ENCODE data around the gene MLLT3. TPM values are rescaled to one million over a fixed set of nuclear protein-coding genes. Genes with fewer than 3 reads are reported as not detected.

MLLT3 gene
- total and polyA plus RNA-seq, 2 donors (not counting 3 experiments of a cell fraction or from before 2014, with no cell fraction given) = 6.1 to 10.0 TPM

DNA sequence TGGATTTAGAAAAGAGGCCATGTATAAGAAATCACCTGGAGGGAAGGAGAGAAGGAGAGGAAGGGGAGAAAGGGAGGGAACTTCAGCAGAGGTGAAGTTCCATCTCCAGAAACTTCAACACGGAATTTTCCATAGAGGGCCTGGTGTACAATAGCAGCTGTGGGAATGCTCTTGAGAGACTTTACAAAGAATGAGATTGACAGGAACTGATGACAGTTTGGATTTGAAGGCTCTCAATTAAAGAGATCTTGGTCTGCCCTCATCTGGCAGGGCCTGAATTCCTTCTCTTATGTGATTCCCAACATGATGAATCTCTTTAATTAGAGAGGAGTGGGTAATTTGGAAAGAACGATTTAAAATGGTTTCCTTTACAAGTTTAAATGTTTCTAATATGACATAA, 143.5 kb downstream of the MLLT3 start:
- ChIA-PET CTCF (no interaction called here), POLR2A (no interaction called here)
- Histone ChIP-seq H2AFZ (ENCODE audit: low read depth, low read length) (no peak overlapping the region), H3K79me2 (ENCODE audit: control insufficient read depth, insufficient read depth, low read length) (no peaks in the 10 kb centered on the region), H3K36me3 (ENCODE audit: control insufficient read depth in 2 of 2, extremely low read depth in 1 of 2, insufficient read depth in 2 of 2, low read length in 2 of 2) (no peaks in the 10 kb centered on the region), H3K27ac (ENCODE audit: insufficient read depth, low read depth, low read length) (no peak overlapping the region), H3K4me3 (replicated peaks in 1 of 3; ENCODE audit: insufficient read depth in 1 of 3, low read depth in 1 of 3, low read length in 3 of 3) (no peak overlapping the region), H3K9me1 (replicated peaks; ENCODE audit: control insufficient read depth, extremely low read depth, insufficient read depth, low read length) (no peaks in the 10 kb centered on the region), H3K9ac (replicated peaks; ENCODE audit: extremely low read depth, insufficient read depth, low read length) (no peak overlapping the region), H3K27me3 (ENCODE audit: control insufficient read depth in 2 of 2, insufficient read depth in 2 of 2, low read length in 2 of 2) (peaks cover 2 to 3% of the 10 kb centered on the region in 2 experiments), H3K9me3 (replicated peaks; ENCODE audit: control insufficient read depth, insufficient read depth, low read length) (no peaks in the 10 kb centered on the region), H4K20me1 (replicated peaks; ENCODE audit: control insufficient read depth, extremely low read depth, insufficient read depth, low read length) (no peaks in the 10 kb centered on the region), H3K4me1 (ENCODE audit: control insufficient read depth, extremely low read depth, insufficient read depth, low read length) (no peaks in the 10 kb centered on the region), H3K4me2 (ENCODE audit: insufficient read depth, low read length) (no peak overlapping the region)
- FAIRE-seq = no peak
- intact Hi-C loops (cut with micrococcal nuclease) (no loop called here), dilution Hi-C loops (cut with MboI; ENCODE audit: extremely low pct_ligation_motif_present, low sequenced_read_pairs) (no loop called here)
- no TSS peak for BruUV-seq (replicated peaks)
- TF ChIP-seq GATA2 (IDR thresholded peaks at IDR 0.05; ENCODE audit: insufficient read depth, insufficient read length, low read depth, low read length) (no peak), MAX (IDR thresholded peaks at IDR 0.05; ENCODE audit: insufficient read depth, insufficient read length) (no peak), EZH2 (IDR thresholded peaks at IDR 0.05; ENCODE audit: borderline replicate concordance, low read depth, low read length, severe bottlenecking) (no peak), FOS (IDR thresholded peaks at IDR 0.05; ENCODE audit: borderline replicate concordance, insufficient read depth, low read length) (no peak), MYC (IDR thresholded peaks at IDR 0.05; ENCODE audit: low read depth, low read length) (no peak), CTCF (IDR thresholded peaks at IDR 0.05; ENCODE audit: extremely low read depth in 1 of 2, insufficient read depth in 1 of 2, low read depth in 1 of 2, low read length in 2 of 2) (no peak), POLR2A (IDR thresholded peaks at IDR 0.05; ENCODE audit: low read depth, low read length) (no peak), POLR2AphosphoS5 (IDR thresholded peaks at IDR 0.05; ENCODE audit: insufficient read depth, low read depth, low read length) (no peak)
- DNase-seq (ENCODE audit: low read depth, low spot score) = no peak

All from endothelial cell of umbilical vein (primary cell).